ENCODE measurements around the gene TMEM254. TPM values are rescaled to one million over a fixed set of nuclear protein-coding genes. Genes with fewer than 3 reads are reported as not detected.
"Not testable (repeated sequence)": the region's sequence is repeated elsewhere in the genome, so short reads cannot be mapped to it uniquely, and the experiment has no call there.

The TMEM254 gene
- total RNA-seq, 2 experiments from 2014 or later: not detected

DNA sequence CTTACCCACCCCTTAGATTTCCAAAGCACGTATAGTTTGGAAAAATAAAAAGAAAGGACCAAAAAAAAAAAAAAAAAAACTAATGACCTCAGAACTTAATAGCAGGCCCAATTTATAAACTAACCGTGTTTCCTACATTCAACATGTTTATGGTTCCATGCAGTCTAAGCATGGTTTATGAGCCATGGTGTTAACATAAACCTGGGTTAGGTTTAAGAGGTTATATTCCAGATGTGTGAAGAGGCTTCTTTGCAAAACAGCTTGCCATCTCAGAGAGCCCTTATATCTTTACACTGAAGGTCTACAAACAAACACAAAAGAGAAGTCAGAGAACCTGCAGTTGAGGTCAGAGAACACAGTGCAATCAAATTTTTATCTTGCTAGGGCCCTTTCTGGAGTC, 15.8 kb downstream of the TMEM254 start:
- BruUV-seq (replicated peaks): no TSS peak
- no peak for DNase-seq (ENCODE audit: low spot score)
- Histone ChIP-seq H3K27ac (ENCODE audit: low read depth, low read length, poor library complexity, severe bottlenecking) (no peak overlapping the region), H3K4me3 (ENCODE audit: low read depth, low read length, poor library complexity, severe bottlenecking) (no peak overlapping the region), H3K4me1 (ENCODE audit: insufficient read depth, low read length, poor library complexity, severe bottlenecking) (no peaks in the 10 kb centered on the region), H3K9me3 (ENCODE audit: low read length) (no peaks in the 10 kb centered on the region), H2AFZ (ENCODE audit: low read length) (no peak overlapping the region), H3K36me3 (ENCODE audit: insufficient read depth, low read length) (no peaks in the 10 kb centered on the region), H3K4me2 (ENCODE audit: low read length) (no peak overlapping the region), H3K79me2 (ENCODE audit: insufficient read depth, low read depth, low read length) (no peaks in the 10 kb centered on the region), H4K20me1 (ENCODE audit: insufficient read depth, low read length) (no peaks in the 10 kb centered on the region), H3K9me2 (ENCODE audit: insufficient read depth, low read length) (no peaks in the 10 kb centered on the region)
- TF ChIP-seq EZH2phosphoT487 (IDR thresholded peaks at IDR 0.05; ENCODE audit: borderline replicate concordance, low read depth, low read length): no peak
- TF ChIP-seq, protein P1, sequence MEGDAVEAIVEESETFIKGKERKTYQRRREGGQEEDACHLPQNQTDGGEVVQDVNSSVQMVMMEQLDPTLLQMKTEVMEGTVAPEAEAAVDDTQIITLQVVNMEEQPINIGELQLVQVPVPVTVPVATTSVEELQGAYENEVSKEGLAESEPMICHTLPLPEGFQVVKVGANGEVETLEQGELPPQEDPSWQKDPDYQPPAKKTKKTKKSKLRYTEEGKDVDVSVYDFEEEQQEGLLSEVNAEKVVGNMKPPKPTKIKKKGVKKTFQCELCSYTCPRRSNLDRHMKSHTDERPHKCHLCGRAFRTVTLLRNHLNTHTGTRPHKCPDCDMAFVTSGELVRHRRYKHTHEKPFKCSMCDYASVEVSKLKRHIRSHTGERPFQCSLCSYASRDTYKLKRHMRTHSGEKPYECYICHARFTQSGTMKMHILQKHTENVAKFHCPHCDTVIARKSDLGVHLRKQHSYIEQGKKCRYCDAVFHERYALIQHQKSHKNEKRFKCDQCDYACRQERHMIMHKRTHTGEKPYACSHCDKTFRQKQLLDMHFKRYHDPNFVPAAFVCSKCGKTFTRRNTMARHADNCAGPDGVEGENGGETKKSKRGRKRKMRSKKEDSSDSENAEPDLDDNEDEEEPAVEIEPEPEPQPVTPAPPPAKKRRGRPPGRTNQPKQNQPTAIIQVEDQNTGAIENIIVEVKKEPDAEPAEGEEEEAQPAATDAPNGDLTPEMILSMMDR (conservative IDR thresholded peaks at IDR 0.05; ENCODE audit: low read length): no peak
- CTCF ChIA-PET (ENCODE audit: unreplicated experiment): no interaction called here
- POLR2A ChIA-PET: no interaction called here
- intact Hi-C loops (cut with micrococcal nuclease; ENCODE audit: unreplicated experiment): no loop called here

DNA sequence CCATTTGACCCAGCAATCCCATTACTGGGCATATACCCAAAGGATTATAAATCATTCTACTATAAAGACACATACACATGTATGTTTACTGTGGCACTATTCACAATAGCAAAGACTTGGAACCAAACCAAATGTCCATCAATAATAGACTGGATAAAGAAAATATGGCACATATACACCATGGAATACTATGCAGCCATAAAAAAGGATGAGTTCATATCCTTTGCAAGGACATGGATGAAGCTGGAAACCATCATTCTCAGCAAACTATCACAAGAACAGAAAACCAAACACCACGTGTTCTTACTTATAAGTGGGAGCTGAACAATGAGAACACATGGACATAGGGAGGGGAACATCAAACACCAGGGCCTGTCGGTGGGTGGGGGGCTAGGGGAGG, 19.8 kb downstream of the TMEM254 start:
- H3K4me3 ChIP-seq (ENCODE audit: low read depth, low read length, poor library complexity, severe bottlenecking); H3K79me2 ChIP-seq (ENCODE audit: insufficient read depth, low read depth, low read length); DNase-seq (ENCODE audit: low spot score); H2AFZ ChIP-seq (ENCODE audit: low read length); CTCF ChIA-PET (ENCODE audit: unreplicated experiment); H3K9me3 ChIP-seq (ENCODE audit: low read length); H3K27ac ChIP-seq (ENCODE audit: low read depth, low read length, poor library complexity, severe bottlenecking); POLR2A ChIA-PET; H3K4me2 ChIP-seq (ENCODE audit: low read length); BruUV-seq (replicated peaks); H3K9me2 ChIP-seq (ENCODE audit: insufficient read depth, low read length); H3K36me3 ChIP-seq (ENCODE audit: insufficient read depth, low read length); H4K20me1 ChIP-seq (ENCODE audit: insufficient read depth, low read length); intact Hi-C loops (cut with micrococcal nuclease; ENCODE audit: unreplicated experiment); H3K4me1 ChIP-seq (ENCODE audit: insufficient read depth, low read length, poor library complexity, severe bottlenecking): not testable (repeated sequence)

DNA sequence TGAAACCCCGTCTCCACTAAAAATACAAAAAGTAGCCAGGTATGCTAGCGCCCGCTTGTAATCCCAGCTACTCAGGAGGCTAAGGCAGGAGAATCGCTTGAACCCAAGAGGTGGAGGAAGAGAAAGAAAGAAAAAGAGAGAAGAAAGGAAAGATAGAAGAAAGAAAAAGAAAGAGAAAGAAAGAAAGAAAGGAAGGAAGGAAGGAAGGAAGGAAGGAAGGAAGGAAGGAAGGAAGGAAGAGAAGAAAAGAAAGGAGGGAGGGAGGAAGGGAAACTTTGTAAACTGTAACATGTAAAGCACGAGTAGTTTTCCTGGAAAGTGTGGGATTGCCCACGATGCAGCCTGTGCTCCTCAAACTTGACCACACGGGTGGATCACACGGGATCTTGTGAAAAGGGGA, 20.8 kb downstream of the TMEM254 start:
- not testable (repeated sequence) for BruUV-seq (replicated peaks)

DNA sequence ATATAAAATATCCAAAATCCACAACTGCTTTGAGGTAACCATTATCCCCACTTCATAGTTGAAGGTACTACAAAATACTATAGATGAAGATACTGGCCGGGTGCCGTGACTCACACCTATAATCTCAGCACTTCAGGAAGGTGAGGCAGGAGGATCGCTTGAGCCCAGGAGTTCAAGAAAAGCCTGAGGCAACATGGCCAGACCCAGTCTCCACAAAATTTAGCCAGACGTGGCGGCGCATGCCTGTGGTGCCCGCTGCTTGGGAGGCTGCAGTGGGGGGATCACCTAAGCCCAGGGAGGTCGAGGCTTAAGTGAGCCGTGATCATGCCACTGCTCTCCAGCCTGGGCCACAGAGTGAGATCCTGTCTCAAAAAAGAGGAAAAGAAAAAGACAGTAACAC, 21.7 kb downstream of the TMEM254 start:
- no peaks in the 10 kb centered on the region for H3K9me2 ChIP-seq (ENCODE audit: insufficient read depth, low read length)
- no peak overlapping the region for H3K4me2 ChIP-seq (ENCODE audit: low read length)
- intact Hi-C loops (cut with micrococcal nuclease; ENCODE audit: unreplicated experiment): no loop called here
- no peaks in the 10 kb centered on the region for H3K4me1 ChIP-seq (ENCODE audit: insufficient read depth, low read length, poor library complexity, severe bottlenecking)
- H3K36me3 ChIP-seq (ENCODE audit: insufficient read depth, low read length): no peaks in the 10 kb centered on the region
- H3K4me3 ChIP-seq (ENCODE audit: low read depth, low read length, poor library complexity, severe bottlenecking): no peak overlapping the region
- no peaks in the 10 kb centered on the region for H3K79me2 ChIP-seq (ENCODE audit: insufficient read depth, low read depth, low read length)
- H2AFZ ChIP-seq (ENCODE audit: low read length): no peak overlapping the region
- H4K20me1 ChIP-seq (ENCODE audit: insufficient read depth, low read length): no peaks in the 10 kb centered on the region
- CTCF ChIA-PET (ENCODE audit: unreplicated experiment): no interaction called here
- no TSS peak for BruUV-seq (replicated peaks)
- no peak overlapping the region for H3K27ac ChIP-seq (ENCODE audit: low read depth, low read length, poor library complexity, severe bottlenecking)
- POLR2A ChIA-PET: no interaction called here
- no peaks in the 10 kb centered on the region for H3K9me3 ChIP-seq (ENCODE audit: low read length)
- no peak for DNase-seq (ENCODE audit: low spot score)
- TF ChIP-seq, protein P1 (conservative IDR thresholded peaks at IDR 0.05; ENCODE audit: low read length): no peak
- TF ChIP-seq EZH2phosphoT487 (IDR thresholded peaks at IDR 0.05; ENCODE audit: borderline replicate concordance, low read depth, low read length): no peak

More for the DNA sequence above, 20.8 kb downstream of the TMEM254 start:
- H2AFZ ChIP-seq (ENCODE audit: low read length); H3K27ac ChIP-seq (ENCODE audit: low read depth, low read length, poor library complexity, severe bottlenecking); H3K4me2 ChIP-seq (ENCODE audit: low read length); H3K4me1 ChIP-seq (ENCODE audit: insufficient read depth, low read length, poor library complexity, severe bottlenecking); H4K20me1 ChIP-seq (ENCODE audit: insufficient read depth, low read length); H3K9me2 ChIP-seq (ENCODE audit: insufficient read depth, low read length); H3K9me3 ChIP-seq (ENCODE audit: low read length); CTCF ChIA-PET (ENCODE audit: unreplicated experiment); H3K79me2 ChIP-seq (ENCODE audit: insufficient read depth, low read depth, low read length); H3K4me3 ChIP-seq (ENCODE audit: low read depth, low read length, poor library complexity, severe bottlenecking); H3K36me3 ChIP-seq (ENCODE audit: insufficient read depth, low read length); DNase-seq (ENCODE audit: low spot score); intact Hi-C loops (cut with micrococcal nuclease; ENCODE audit: unreplicated experiment): not testable (repeated sequence)
- POLR2A ChIA-PET: interaction anchor here (0.7 kb wide), 1 partner anchor 17 kb away, joined by 6 read pairs; no protein-coding TSS in a partner anchor
